ENCODE data around the gene CSF2RB.
A peak's percentile ranks its signal among the peaks of the same experiment; 100 is the strongest.

Gene CSF2RB

DNA sequence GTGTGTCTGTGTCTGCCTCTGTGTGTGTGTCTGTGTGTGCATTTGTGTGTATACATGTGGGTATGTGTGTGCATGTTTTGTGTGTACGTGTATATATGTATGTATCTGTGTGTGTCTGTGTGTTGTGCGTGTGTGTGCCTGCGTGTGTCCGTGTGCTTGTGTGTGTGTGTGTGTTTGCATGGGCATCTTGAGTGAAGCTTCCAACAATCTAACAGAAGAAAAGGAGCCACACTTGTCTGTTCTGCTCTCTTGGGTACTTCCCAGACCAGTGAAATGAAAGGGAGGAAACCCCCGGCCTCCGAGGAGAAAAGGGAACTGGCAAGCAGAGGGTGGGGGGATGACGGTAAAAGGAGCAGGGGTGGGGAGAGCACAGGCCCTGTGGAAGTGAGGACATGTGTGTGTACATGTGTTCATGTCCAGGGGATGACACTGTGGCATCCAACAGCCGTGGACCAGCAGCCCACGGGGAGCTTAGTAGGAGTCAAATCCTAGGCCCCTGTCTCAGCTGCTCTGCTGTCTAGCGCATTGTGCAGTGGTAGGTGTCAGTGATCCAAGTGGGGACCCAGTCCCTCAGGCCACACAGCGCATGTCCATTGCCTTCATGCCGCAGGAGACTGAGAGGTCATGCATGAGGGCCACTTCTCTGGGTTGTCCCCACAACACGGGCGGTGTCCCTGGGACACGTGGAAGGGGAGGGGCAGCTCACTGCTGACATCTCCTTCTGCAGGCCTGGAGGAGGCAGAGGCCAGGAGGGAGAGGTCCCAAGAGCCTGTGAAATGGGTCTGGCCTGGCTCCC lies 8.1 kb downstream of the CSF2RB start:
- no peak for DNase-seq (ENCODE audit: low spot score)

DNA sequence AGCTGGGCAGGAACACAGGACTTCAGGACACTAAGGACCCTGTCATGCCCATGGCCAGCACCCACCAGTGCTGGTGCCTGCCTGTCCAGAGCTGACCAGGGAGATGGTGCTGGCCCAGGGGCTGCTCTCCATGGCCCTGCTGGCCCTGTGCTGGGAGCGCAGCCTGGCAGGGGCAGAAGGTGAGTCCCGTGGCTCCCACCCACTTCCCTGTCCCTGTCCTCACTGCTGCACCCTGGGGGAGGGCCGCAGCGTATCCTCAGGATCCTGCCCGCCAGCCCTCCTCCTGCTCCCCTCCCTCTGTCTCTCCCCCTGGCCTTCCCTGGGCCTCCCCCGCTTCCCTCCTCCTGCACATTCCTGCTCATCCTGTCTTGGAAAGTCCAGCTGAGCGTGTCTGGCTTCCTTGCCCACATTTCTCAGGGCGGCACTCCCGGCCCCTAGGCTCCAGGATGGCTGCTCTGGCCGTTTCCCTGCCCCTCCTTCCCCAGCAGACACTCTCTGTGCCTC lies 8.7 kb downstream of the CSF2RB start:
- DNase-seq (ENCODE audit: low spot score), result peak; percentile 12

DNA sequence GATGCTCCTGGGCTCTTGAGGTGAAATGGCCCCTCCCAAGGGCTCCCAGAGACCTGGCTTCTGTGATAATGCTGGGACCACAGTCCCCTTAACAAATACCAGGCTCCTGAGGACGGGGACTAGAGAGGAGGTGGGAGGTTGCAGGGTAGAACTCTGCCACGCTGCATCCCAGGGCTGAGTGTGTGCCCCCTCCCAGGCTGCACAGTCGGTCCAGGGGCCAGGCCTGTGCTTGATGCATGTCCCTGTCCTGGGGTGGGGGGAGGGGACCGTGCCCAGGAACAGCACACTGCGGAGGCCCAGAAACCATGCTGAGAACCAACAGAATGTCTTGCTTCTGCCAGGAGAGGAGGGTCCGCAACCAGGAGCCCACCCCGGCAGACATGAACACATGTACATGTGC lies 9.3 kb downstream of the CSF2RB start:
- DNase-seq (ENCODE audit: low spot score), result no peak

DNA sequence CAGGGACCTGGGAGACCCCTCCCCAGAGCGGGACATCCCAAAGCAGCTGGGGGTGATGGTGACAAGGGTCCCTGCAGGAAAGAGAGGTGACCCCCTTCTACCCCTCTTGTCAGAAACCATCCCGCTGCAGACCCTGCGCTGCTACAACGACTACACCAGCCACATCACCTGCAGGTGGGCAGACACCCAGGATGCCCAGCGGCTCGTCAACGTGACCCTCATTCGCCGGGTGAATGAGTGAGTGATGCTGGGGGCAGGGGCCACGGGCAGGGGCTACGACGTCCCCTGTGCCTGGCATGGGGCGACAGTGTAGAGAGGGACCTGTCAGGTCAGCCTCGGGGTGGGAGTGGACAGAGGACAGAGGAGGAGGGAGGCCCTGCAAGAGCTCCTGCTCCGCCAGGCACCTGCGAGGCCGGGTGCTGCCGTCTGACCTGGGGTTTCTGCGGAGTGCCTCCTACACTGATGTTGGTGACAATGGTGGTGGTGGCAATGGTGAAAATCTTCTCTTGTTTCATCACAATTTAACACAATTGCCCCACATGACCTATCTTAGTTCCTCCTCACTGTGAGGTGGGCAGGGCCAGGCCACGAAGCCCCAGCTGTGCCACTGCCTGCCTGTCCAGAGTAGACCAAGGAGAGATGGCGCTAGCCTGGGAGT lies 9.8 kb downstream of the CSF2RB start:
- DNase-seq (ENCODE audit: low spot score), result no peak

DNA sequence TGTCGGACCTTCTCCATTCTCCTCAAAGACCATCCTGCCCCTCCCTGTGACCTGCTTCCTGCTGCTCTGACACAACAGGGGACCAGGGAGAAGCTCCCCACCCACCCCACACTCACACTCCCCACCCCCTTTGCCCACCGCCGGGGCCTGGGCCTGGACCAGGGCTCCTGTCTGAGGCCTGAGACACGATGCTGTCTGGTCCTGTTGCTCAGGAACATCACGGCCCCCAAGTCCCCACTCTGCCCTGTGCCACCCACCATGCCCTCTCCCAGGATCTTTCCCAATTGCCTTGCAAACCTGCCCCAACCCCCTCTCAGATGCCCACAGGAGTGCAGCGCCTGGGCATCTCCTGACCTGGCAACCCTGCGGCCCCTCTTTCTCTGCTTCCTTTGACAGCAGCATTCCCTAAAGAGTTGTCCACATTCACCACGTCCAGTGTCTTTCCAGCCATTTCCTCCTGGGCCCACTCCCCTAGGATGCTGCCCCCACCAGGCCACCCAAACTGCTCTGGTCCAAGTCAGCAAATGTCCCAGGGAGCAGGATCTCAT lies 10.8 kb downstream of the CSF2RB start:
- no peak for DNase-seq (ENCODE audit: low spot score)

DNA sequence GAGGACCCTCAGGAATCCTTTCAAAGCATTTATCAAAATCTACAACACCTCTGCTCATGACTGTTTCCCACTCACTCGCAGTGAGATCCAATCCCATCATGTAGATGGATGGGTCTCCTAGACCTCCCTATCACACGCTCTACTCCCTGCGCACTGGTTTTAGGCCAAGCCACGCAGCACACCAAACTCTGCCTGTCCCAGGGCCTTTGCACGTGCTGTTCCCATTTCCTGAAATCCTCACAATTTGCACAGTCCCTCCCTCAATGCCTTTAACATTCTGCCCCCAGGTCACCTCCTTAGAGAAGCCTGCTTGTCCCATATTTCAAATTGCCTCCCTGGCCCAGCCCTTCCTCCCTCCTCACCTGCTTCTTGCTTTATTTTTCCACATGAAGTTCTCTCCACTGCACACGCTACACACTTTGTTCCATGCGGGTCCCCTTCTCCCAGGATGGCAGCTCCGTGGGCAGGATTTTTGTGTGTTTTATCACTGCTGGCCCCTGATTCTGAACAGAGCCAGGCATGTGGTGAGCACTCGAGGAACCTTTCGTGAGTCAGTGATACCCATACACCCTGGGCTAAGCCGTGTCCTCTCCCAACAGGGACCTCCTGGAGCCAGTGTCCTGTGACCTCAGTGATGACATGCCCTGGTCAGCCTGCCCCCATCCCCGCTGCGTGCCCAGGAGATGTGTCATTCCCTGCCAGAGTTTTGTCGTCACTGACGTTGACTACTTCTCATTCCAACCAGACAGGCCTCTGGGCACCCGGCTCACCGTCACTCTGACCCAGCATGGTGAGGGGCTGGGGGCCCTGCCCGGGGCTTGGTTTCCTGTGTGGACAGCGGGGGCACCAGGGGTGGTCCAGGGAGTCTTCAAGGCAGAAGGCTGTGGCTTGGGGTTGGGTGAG lies 12.2 kb downstream of the CSF2RB start:
- DNase-seq (ENCODE audit: low spot score), result no peak

DNA sequence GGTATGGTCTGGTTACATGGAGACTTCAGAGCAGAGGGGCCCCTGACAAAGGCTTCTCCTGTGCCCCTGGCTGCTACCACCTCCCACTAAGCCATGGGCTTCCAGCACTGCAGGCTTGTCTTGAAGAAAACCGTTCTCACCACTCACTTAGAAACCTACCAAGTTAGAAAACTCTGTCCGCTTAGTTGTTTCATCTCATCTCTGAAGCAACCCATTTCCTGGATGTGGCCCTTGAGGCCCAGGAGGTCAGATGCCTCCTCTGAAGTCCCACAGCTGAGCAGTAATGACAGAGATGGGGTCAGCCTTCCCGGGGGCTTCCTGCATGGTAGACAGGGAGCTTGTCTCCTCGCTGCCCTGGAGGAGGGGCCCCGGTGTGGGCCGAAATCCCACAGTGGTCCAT lies 12.9 kb downstream of the CSF2RB start:
- DNase-seq (ENCODE audit: low spot score), result no peak

DNA sequence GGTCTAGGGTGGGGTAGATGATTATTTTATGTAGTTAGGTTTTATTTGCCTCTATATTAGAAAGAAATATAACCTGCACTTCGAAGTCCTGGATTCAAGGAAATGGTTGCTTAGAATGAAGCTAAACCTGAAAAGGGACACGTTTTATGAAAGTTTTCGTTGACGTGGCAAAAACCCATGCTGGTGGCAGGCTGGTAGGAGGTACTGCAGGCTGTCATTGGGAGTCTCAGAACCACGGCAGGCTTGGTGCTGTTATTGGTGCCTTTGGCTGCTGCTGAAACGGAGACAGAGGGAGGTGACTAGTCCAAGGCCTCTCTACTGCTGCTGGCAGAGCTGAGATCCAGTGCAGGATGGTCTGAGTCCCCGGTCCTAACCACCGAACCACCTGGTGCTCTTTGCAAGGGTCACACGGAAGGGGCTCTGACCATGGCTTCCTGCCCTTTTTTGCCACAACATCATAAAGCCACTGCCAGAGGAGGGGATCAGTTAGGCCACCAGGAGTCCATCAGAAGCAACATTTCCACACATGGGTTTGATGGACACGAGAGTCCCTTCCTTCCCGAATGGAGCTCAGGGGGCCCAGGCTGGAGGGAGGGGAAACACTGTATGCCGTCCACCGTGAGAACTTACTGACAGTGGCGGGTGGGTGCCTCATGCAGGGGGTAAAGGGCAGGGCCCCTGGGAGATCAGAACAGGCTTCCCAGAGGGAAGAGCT lies 13.4 kb downstream of the CSF2RB start:
- DNase-seq (ENCODE audit: low spot score), result no peak

DNA sequence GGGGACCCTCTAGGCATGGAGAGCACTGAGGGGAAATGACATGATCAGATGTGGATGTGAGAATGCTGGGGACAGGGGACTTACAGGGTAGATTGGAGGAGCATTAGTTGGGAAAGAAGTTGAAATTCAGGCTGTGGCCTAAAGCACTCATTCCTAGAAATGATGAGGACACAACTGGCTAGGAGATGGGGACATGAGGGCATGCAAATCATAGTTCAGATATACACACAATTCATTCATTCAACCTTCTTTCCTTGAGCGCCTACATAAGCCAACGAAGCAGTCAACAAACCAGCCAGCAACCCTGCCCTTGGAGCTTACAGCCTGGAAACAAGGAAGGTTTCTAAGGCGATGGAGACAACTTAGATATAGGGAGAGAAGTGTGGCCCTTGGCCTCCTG lies 14.2 kb downstream of the CSF2RB start:
- no peak for DNase-seq (ENCODE audit: low spot score)

DNA sequence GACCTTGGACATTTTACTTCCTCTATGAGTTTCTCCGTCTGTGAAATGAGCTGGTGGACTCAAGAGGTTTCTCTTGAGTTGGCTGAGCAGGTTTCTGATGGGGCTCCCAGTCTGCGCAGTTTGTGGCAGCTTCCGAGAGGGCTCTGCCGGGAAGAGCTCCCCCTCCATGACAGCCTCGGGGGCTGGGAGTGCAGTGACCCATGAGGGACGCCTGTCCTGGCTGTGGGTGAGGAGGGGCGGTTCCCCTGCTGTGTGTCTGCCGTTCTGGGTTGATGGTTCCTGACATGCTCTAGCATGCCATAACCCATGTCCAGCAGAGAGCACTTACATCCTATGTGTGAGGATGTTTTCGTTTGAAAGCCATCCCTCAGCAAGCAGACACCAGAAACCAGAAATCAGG lies 14.8 kb downstream of the CSF2RB start:
- DNase-seq (ENCODE audit: low spot score), result no peak

DNA sequence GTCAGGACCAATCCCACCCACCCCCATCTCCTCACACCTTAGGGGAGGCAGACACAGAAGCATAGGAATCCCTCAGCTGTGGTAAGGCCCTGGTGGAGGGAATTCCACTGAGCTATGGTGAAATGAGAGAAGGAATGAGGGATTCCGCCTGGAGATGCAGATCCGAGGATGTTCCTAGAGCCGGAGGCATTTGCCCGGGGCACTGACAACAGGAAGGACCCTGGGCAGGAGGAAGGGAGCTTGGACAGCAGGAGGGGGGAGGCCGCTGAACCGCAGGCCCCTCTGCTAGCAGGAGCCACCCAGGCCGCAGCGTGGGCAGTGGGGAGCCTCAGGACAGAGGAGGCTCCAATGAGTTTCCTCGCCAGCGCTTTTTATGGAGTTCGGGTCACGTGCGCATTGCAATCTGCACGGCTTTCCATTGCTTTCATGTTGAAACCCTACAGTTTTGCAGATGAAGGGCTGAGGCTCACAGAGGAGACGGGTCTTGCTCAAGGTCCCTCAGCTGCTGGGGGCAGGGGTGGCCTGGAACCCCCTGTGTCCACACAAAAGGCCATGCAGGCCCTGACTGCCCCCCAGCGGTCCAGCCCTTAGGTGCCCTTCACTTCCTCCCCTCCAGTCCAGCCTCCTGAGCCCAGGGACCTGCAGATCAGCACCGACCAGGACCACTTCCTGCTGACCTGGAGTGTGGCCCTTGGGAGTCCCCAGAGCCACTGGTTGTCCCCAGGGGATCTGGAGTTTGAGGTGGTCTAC lies 15.5 kb downstream of the CSF2RB start:
- no peak for DNase-seq (ENCODE audit: low spot score)

DNA sequence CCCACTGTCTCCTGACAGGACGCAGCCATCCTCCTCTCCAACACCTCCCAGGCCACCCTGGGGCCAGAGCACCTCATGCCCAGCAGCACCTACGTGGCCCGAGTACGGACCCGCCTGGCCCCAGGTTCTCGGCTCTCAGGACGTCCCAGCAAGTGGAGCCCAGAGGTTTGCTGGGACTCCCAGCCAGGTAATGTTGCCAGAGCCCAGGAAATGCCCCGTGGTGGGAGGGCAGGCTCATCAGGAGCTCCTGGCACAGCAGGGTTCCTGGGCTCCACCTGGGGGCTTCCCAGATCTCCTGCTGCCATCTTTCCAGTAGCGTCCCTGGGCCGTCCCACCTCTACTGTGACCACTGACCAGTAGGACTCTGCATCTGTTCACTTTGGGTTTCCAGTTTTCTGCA lies 16.2 kb downstream of the CSF2RB start:
- no peak for DNase-seq (ENCODE audit: low spot score)

DNA sequence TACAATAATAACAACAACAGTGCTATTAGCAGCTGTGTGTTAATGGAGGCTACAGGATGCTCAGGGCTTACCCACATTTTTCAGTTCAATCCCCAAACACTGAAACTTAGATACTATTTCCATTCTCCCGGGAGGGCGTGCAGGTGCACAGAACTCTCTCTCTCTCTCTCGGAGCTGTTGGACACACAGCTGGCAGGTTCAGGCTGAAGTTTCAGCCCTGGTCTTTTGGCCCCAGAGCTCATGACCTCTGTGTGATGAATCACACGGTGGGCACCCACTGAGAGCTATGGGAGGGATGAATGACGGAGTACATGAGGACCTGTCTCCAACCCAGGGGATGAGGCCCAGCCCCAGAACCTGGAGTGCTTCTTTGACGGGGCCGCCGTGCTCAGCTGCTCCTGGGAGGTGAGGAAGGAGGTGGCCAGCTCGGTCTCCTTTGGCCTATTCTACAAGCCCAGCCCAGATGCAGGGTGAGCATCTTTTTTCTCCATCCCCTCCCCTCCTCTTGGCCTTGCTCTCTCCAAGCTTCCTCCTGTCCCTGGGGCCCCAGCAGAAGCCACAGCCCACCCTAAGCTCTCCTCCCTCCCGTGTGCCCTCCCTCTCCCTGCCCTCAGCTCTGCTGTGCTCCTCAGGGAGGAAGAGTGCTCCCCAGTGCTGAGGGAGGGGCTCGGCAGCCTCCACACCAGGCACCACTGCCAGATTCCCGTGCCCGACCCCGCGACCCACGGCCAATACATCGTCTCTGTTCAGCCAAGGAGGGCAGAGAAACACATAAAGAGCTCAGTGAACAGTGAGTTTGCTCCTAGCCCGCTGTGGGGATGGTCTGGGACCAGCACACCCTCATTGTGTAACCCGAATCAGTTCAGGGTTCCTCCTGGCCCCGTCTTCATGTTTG lies 16.9 kb downstream of the CSF2RB start:
- no peak for DNase-seq (ENCODE audit: low spot score)

DNA sequence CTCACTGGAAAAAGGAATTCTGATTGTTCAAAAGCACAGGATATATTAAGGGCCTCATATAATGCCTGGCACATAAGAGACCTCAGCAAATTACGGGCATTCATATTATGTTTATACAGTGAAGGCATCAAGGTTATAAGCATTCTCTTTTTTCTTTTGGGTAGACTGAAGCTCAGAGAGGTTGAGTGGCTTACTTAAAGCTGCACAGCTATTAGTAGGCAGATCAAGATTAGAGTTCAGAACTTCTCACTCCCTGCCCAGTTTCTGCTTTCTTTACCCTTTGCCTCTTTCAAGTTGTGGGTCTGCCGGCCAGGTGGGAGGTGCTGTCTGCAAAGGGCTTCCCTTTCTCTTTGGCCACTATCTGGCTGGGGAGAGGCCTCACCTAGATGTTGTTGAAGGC lies 18.0 kb downstream of the CSF2RB start:
- no peak for DNase-seq (ENCODE audit: low spot score)

DNA sequence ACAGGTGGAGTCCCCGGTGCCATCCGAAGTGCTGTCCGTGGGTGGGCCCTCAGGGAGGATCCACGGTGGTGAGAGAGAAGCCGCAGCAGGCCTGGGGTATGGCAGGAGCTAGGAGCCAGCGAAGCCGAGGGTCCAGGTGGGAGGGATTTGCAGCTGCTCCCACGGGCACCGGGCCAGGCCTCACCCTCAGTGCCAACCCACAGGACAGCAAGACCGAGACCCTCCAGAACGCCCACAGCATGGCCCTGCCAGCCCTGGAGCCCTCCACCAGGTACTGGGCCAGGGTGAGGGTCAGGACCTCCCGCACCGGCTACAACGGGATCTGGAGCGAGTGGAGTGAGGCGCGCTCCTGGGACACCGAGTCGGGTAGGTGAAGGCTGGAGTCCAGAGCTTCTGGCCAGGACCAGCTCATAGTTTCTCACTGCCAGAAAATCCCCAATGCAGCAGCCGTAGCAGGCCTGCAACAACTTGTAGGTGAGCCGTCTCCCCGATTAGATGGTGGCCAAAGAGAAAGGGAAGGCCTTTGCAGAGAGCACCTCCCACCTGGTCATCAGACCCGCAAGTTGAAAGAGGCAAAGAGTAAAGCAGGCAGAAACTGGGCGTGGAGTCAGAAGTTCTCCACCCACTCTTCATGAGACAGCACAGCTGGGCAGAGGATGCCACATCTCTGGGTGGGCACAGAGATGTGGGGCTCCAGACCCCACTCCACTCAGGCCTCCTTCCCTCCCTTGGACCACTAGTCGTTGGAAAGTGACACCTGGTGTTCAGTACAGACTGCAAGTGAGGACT lies 20.4 kb downstream of the CSF2RB start:
- DNase-seq (ENCODE audit: low spot score), result no peak

DNA sequence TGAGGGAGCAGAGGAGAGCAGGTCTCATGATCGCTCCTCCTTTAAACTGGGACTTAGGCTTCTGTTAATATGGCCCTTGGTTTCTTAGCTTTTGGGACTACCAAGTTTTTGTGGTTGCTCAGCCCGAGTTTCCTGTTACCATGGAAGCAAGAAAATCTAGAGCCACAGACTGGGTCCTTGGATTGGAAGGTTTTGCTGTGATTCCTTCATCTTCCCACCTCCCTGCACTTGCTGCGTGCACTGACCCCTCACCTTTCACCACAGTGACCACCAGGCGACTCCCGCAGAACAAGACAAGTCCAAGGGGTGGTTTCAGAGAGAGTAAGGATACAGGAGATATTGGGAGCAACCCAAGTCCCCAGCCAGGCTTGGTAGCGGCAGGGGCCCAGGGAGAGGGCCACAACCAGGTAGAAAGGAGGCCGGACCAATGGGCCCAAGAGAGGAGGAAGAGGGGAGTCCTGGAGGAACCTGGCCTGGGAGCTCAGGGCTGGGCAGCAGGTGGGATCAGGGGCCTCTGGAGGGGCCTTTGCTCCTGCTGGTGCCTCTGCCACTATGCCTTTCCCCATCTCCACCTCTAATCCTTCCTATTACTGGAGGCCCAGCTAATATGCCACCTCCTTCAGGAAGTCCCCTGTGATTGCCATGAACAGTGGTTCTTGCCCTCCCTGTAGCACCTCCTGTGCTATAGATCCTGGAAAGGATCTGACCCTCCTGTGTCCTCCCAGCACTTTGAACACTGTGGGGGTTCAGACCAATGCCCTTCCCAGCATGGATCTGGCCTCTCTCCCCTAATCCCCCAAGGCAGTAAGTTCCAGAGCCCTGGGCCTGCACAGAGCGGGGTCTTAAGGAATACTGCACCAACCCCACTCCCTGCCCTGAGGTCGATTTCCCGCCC lies 21.2 kb downstream of the CSF2RB start:
- no peak for DNase-seq (ENCODE audit: low spot score)

DNA sequence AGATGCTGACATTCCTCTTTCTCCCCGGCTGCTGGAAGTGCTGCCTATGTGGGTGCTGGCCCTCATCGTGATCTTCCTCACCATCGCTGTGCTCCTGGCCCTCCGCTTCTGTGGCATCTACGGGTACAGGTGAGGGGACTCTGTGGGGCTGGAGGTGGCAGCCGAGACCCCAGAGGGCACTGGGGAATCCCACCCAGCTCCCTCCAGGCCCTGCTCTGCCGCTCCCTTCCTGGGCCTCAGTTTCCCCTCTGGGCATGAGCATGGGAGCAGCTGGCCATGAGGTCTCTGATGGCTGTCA lies 21.8 kb downstream of the CSF2RB start:
- DNase-seq (ENCODE audit: low spot score), result no peak

DNA sequence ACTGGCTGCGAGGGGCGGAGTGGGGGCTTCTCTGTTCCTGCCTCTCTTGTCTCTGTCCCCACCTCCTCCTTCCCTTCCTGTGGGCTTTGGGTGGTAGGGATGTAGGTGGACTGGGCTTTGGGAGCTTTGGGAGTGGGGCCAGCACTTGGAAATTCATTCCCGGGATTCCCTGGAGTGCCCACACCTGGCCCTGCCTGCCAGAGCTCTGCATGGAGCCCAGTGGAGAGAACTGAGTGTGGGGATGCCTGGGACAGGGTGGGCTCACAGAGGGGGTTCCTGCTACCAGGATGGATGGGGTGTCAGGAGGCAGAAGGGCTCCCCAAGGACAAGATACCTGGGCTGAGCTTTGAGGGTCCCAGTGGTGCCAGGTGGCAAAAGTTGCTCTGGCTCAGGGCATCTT lies 22.3 kb downstream of the CSF2RB start:
- DNase-seq (ENCODE audit: low spot score), result no peak
